ENCODE data around the gene FGF10. TPM values are rescaled to one million over a fixed set of nuclear protein-coding genes. Genes with fewer than 3 reads are reported as not detected.

Gene FGF10
- total and polyA plus RNA-seq, 7 experiments from 2014 or later = not detected

DNA sequence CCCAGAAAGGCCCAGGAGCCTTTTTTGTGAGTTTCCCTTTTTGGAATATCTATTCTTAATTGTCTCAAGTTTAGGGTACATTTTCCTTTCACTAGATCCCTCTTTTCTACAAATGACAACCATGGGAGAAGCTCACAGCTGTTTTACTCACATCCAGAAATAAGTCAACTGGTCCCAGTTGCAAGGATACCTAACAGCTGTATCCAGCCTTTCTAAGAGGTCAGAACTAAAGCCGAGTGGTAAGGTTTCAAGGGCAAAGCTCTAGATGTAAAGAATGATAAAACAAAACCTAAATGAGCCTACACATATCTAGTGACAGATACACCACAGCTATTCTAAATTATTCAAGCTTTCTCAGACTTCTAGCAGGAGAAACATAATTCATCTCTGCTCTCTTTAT lies 4.4 kb downstream of the FGF10 start:
- ChIA-PET POLR2A (no interaction called here), CTCF (no interaction called here)
- no peaks in the 10 kb centered on the region for H3K36me3 ChIP-seq (ENCODE audit: control insufficient read depth in 2 of 3, insufficient read depth in 3 of 3, low read length in 3 of 3)
- no peaks in the 10 kb centered on the region for H3K4me1 ChIP-seq (ENCODE audit: control insufficient read depth in 2 of 2, insufficient read depth in 2 of 2, low read length in 2 of 2)
- intact Hi-C loops (cut with micrococcal nuclease) = no loop called here
- H3K36me3 Mint-ChIP-seq = peaks cover 0 to 7% (median 2%) of the 10 kb centered on the region in 5 donors
- H3K4me3 ChIP-seq (ENCODE audit: low read length) = no peak overlapping the region
- DNase-seq = no peak
- peaks cover 0 to 13% (median 3%) of the 10 kb centered on the region in 11 donors for H3K9me3 Mint-ChIP-seq
- H3K27me3 Mint-ChIP-seq = peaks cover 29 to 34% (median 34%) of the 10 kb centered on the region in 5 donors
- H3K27me3 ChIP-seq (ENCODE audit: control insufficient read depth in 2 of 2, insufficient read depth in 2 of 2, low read length in 2 of 2) = peaks cover 0 to 3% of the 10 kb centered on the region in 2 donors
- H3K27ac Mint-ChIP-seq = no peak overlapping the region
- no peaks in the 10 kb centered on the region for H3K9me3 ChIP-seq (ENCODE audit: control insufficient read depth in 2 of 3, low read length in 3 of 3)
- H3K4me1 Mint-ChIP-seq = peaks cover 0 to 16% (median 12%) of the 10 kb centered on the region in 7 donors
- H3K27ac ChIP-seq (ENCODE audit: low read depth, low read length) = no peak overlapping the region
- no peak for ATAC-seq
- no peak overlapping the region for H3K4me3 Mint-ChIP-seq

- intact Hi-C loops (cut with micrococcal nuclease) = no loop called here
- ATAC-seq = no peak
- Histone ChIP-seq H3K36me3 (ENCODE audit: control insufficient read depth in 2 of 3, insufficient read depth in 3 of 3, low read length in 3 of 3) (no peaks in the 10 kb centered on the region), H3K4me1 (ENCODE audit: control insufficient read depth in 2 of 2, insufficient read depth in 2 of 2, low read length in 2 of 2) (no peaks in the 10 kb centered on the region), H3K9me3 (ENCODE audit: control insufficient read depth in 2 of 3, low read length in 3 of 3) (no peaks in the 10 kb centered on the region), H3K27me3 (ENCODE audit: control insufficient read depth in 2 of 2, insufficient read depth in 2 of 2, low read length in 2 of 2) (peaks cover 0 to 3% of the 10 kb centered on the region in 2 donors), H3K4me3 (ENCODE audit: low read length) (no peak overlapping the region), H3K27ac (ENCODE audit: low read depth, low read length) (no peak overlapping the region)
- CTCF ChIA-PET = no interaction called here
- Mint-ChIP-seq H3K36me3 (peaks cover 0 to 7% (median 0%) of the 10 kb centered on the region in 5 donors), H3K27me3 (peaks cover 11 to 20% (median 16%) of the 10 kb centered on the region in 5 donors), H3K27ac (no peak overlapping the region), H3K4me1 (peaks cover 0 to 7% (median 2%) of the 10 kb centered on the region in 7 donors), H3K9me3 (peaks cover 0 to 15% (median 5%) of the 10 kb centered on the region in 11 donors), H3K4me3 (no peak overlapping the region)
- POLR2A ChIA-PET = no interaction called here
- DNase-seq = no peak
Observed at GRCh38 chr5:44382894-44383293, 6.3 kb downstream of the FGF10 start.

- ChIA-PET POLR2A (no interaction called here), CTCF (no interaction called here)
- Mint-ChIP-seq H3K9me3 (peaks cover 0 to 37% (median 8%) of the 10 kb centered on the region in 11 donors), H3K27me3 (no peaks in the 10 kb centered on the region), H3K27ac (no peak overlapping the region), H3K4me1 (no peaks in the 10 kb centered on the region), H3K36me3 (no peaks in the 10 kb centered on the region), H3K4me3 (no peak overlapping the region)
- Histone ChIP-seq H3K27me3 (ENCODE audit: control insufficient read depth in 2 of 2, insufficient read depth in 2 of 2, low read length in 2 of 2) (no peaks in the 10 kb centered on the region), H3K36me3 (ENCODE audit: control insufficient read depth in 2 of 3, insufficient read depth in 3 of 3, low read length in 3 of 3) (no peaks in the 10 kb centered on the region), H3K27ac (ENCODE audit: low read depth, low read length) (no peak overlapping the region), H3K9me3 (ENCODE audit: control insufficient read depth in 2 of 3, low read length in 3 of 3) (no peaks in the 10 kb centered on the region), H3K4me1 (ENCODE audit: control insufficient read depth in 2 of 2, insufficient read depth in 2 of 2, low read length in 2 of 2) (no peaks in the 10 kb centered on the region), H3K4me3 (ENCODE audit: low read length) (no peak overlapping the region)
- intact Hi-C loops (cut with micrococcal nuclease) = no loop called here
- ATAC-seq (no peak), DNase-seq (no peak)
Observed at GRCh38 chr5:44377057-44377456, 12.2 kb downstream of the FGF10 start.

DNA sequence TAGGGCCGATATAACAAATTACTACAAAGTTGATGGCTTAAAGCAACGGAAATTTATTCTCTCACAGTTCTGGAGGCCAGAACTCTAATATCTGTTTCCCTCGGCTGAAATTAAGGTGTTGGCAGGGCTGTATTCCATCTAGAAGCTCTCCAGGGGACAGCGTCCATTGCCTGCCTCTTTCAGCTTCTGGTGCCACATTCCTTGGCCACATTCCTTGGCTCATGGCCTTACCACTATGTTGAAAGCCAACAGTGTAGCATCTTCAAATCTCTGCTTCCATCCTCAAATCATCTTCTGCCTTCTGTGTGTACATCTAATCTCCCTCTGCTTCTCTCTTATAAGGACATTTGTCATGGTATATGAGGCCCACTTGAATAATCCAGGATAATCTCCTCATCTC lies 17.2 kb downstream of the FGF10 start:
- H3K4me3 ChIP-seq (ENCODE audit: low read length) = no peak overlapping the region
- no peaks in the 10 kb centered on the region for H3K36me3 ChIP-seq (ENCODE audit: control insufficient read depth in 2 of 3, insufficient read depth in 3 of 3, low read length in 3 of 3)
- DNase-seq (no peak), ATAC-seq (no peak)
- ChIA-PET CTCF (no interaction called here), POLR2A (no interaction called here)
- Mint-ChIP-seq H3K4me1 (no peaks in the 10 kb centered on the region), H3K4me3 (no peak overlapping the region), H3K27me3 (no peaks in the 10 kb centered on the region), H3K9me3 (peaks cover 0 to 23% (median 5%) of the 10 kb centered on the region in 11 donors), H3K36me3 (no peaks in the 10 kb centered on the region), H3K27ac (no peak overlapping the region)
- intact Hi-C loops (cut with micrococcal nuclease) = no loop called here
- no peaks in the 10 kb centered on the region for H3K9me3 ChIP-seq (ENCODE audit: control insufficient read depth in 2 of 3, low read length in 3 of 3)
- no peak overlapping the region for H3K27ac ChIP-seq (ENCODE audit: low read depth, low read length)
- H3K27me3 ChIP-seq (ENCODE audit: control insufficient read depth in 2 of 2, insufficient read depth in 2 of 2, low read length in 2 of 2) = no peaks in the 10 kb centered on the region
- no peaks in the 10 kb centered on the region for H3K4me1 ChIP-seq (ENCODE audit: control insufficient read depth in 2 of 2, insufficient read depth in 2 of 2, low read length in 2 of 2)

DNA sequence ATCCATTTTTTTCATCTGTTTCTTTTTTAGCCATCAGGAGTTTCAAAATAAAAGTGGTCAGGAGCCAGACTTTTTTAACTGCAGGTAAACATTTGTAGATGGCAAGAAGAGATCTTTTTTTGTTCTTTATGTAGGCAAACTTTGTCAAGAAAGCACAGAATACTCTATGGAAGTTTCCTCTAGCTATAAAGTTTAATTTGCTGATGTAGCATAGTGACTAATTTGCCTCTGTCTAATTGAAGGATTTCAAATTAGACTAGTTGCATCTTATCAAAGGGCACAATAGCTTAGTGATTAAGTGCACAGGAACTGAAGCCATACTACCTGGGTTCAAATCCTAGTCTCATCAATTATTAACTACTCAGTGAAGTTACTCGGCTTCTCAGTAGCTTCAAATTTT lies 22.0 kb downstream of the FGF10 start:
- no peak overlapping the region for H3K27ac ChIP-seq (ENCODE audit: low read depth, low read length)
- intact Hi-C loops (cut with micrococcal nuclease) = no loop called here
- H3K9me3 ChIP-seq (ENCODE audit: control insufficient read depth in 2 of 3, low read length in 3 of 3) = no peaks in the 10 kb centered on the region
- H3K27me3 ChIP-seq (ENCODE audit: control insufficient read depth in 2 of 2, insufficient read depth in 2 of 2, low read length in 2 of 2) = no peaks in the 10 kb centered on the region
- Mint-ChIP-seq H3K27me3 (no peaks in the 10 kb centered on the region), H3K9me3 (peaks cover 0 to 15% (median 4%) of the 10 kb centered on the region in 11 donors), H3K4me1 (no peaks in the 10 kb centered on the region), H3K27ac (no peak overlapping the region), H3K36me3 (no peaks in the 10 kb centered on the region), H3K4me3 (no peak overlapping the region)
- ChIA-PET POLR2A (no interaction called here), CTCF (no interaction called here)
- no peaks in the 10 kb centered on the region for H3K4me1 ChIP-seq (ENCODE audit: control insufficient read depth in 2 of 2, insufficient read depth in 2 of 2, low read length in 2 of 2)
- no peak overlapping the region for H3K4me3 ChIP-seq (ENCODE audit: low read length)
- DNase-seq (no peak), ATAC-seq (no peak)
- H3K36me3 ChIP-seq (ENCODE audit: control insufficient read depth in 2 of 3, insufficient read depth in 3 of 3, low read length in 3 of 3) = no peaks in the 10 kb centered on the region

GRCh38 chr5:44365345-44365744 lies 23.9 kb downstream of the FGF10 start:
- Mint-ChIP-seq H3K36me3 (no peaks in the 10 kb centered on the region), H3K9me3 (peaks cover 0 to 18% (median 4%) of the 10 kb centered on the region in 11 donors), H3K27me3 (no peaks in the 10 kb centered on the region), H3K27ac (no peak overlapping the region), H3K4me3 (no peak overlapping the region), H3K4me1 (no peaks in the 10 kb centered on the region)
- H3K36me3 ChIP-seq (ENCODE audit: control insufficient read depth in 2 of 3, insufficient read depth in 3 of 3, low read length in 3 of 3) = no peaks in the 10 kb centered on the region
- no peaks in the 10 kb centered on the region for H3K4me1 ChIP-seq (ENCODE audit: control insufficient read depth in 2 of 2, insufficient read depth in 2 of 2, low read length in 2 of 2)
- no peak overlapping the region for H3K27ac ChIP-seq (ENCODE audit: low read depth, low read length)
- no peak overlapping the region for H3K4me3 ChIP-seq (ENCODE audit: low read length)
- intact Hi-C loops (cut with micrococcal nuclease) = no loop called here
- ATAC-seq = no peak
- CTCF ChIA-PET = no interaction called here
- H3K27me3 ChIP-seq (ENCODE audit: control insufficient read depth in 2 of 2, insufficient read depth in 2 of 2, low read length in 2 of 2) = no peaks in the 10 kb centered on the region
- POLR2A ChIA-PET = no interaction called here
- H3K9me3 ChIP-seq (ENCODE audit: control insufficient read depth in 2 of 3, low read length in 3 of 3) = no peaks in the 10 kb centered on the region
- no peak for DNase-seq

- DNase-seq (no peak), ATAC-seq (no peak)
- Histone ChIP-seq H3K36me3 (ENCODE audit: control insufficient read depth in 2 of 3, insufficient read depth in 3 of 3, low read length in 3 of 3) (no peaks in the 10 kb centered on the region), H3K4me3 (ENCODE audit: low read length) (no peak overlapping the region), H3K4me1 (ENCODE audit: control insufficient read depth in 2 of 2, insufficient read depth in 2 of 2, low read length in 2 of 2) (no peaks in the 10 kb centered on the region), H3K9me3 (ENCODE audit: control insufficient read depth in 2 of 3, low read length in 3 of 3) (no peaks in the 10 kb centered on the region), H3K27ac (ENCODE audit: low read depth, low read length) (no peak overlapping the region), H3K27me3 (ENCODE audit: control insufficient read depth in 2 of 2, insufficient read depth in 2 of 2, low read length in 2 of 2) (no peaks in the 10 kb centered on the region)
- H3K9me3 Mint-ChIP-seq = peaks cover 0 to 14% (median 2%) of the 10 kb centered on the region in 11 donors
- no peaks in the 10 kb centered on the region for H3K4me1 Mint-ChIP-seq
- intact Hi-C loops (cut with micrococcal nuclease) = no loop called here
- H3K4me3 Mint-ChIP-seq = no peak overlapping the region
- H3K27me3 Mint-ChIP-seq = no peaks in the 10 kb centered on the region
- POLR2A ChIA-PET = no interaction called here
- no peak overlapping the region for H3K27ac Mint-ChIP-seq
- CTCF ChIA-PET = no interaction called here
- H3K36me3 Mint-ChIP-seq = no peaks in the 10 kb centered on the region
Observed at GRCh38 chr5:44364097-44364496, 25.1 kb downstream of the FGF10 start.
